PC-9 (cell line): ENCODE data around the gene TMEM98. TPM values are rescaled to one million over a fixed set of nuclear protein-coding genes. Genes with fewer than 3 reads are reported as not detected.

Experiments used
- BruUV-seq: library from RNA; stranded (reverse); fragments of 400-500 nt; replicated peaks from 2 replicates; lab custom pipeline; 2021; lab: Mats Ljungman, UMichigan
- CTCF ChIA-PET: fragments of 300-600 bp; sonication (Branson Sonifier 250); formaldehyde crosslinking; loops from one replicate; lab custom pipeline; 2022; ENCODE audit warnings: antibody characterized with exemption; lab: Charles Lee
- POLR2A ChIA-PET: fragments of 300-600 bp; sonication (Branson Sonifier 250); formaldehyde crosslinking; loops from one replicate; lab custom pipeline; 2022; ENCODE audit warnings: antibody characterized with exemption; ENCODE audit not compliant: unreplicated experiment; lab: Charles Lee
- DNase-seq, 2 experiments: peaks; one replicate each; pipeline versions ENCODE4 v3.0.0 to v3.0.0-alpha.2; 2015 to 2022; ENCODE audit warnings: mixed read lengths in 1 of 2
- H2AFZ ChIP-seq: fragments of 200-600 bp; sonication (generic); 2 replicates; pipeline ENCODE4 v1.8.1; 2017; ENCODE audit warnings: antibody characterized with exemption
- H3F3A ChIP-seq: fragments of 200-600 bp; sonication (generic); 2 replicates; pipeline ENCODE4 v1.8.1; 2017; ENCODE audit warnings: antibody characterized with exemption, mild to moderate bottlenecking, low read depth; ENCODE audit not compliant: insufficient read depth
- H3K27ac ChIP-seq: fragments of 200-600 bp; sonication (generic); 2 replicates; pipeline ENCODE4 v1.6.1; 2016; ENCODE audit warnings: mixed run types
- H3K27me3 ChIP-seq: fragments of 200-600 bp; sonication (generic); 2 replicates; pipeline ENCODE4 v1.6.1; 2016; ENCODE audit warnings: low read depth, mixed run types; ENCODE audit not compliant: insufficient read depth
- H3K36me3 ChIP-seq: fragments of 200-600 bp; sonication (generic); 2 replicates; pipeline ENCODE4 v1.6.1; 2016; ENCODE audit warnings: low read depth, mixed run types
- H3K4me1 ChIP-seq: fragments of 200-600 bp; sonication (generic); replicated peaks from 2 replicates; pipeline ENCODE4 v1.6.1; 2016; ENCODE audit warnings: mixed run types; ENCODE audit not compliant: insufficient read depth
- H3K4me2 ChIP-seq: fragments of 200-600 bp; sonication (generic); 2 replicates; pipeline ENCODE4 v1.6.1; 2017; ENCODE audit warnings: mixed run types
- H3K4me3 ChIP-seq: fragments of 200-600 bp; sonication (generic); 2 replicates; pipeline ENCODE4 v1.6.1; 2016; ENCODE audit warnings: mixed run types
- H3K79me2 ChIP-seq: fragments of 200-600 bp; sonication (generic); 2 replicates; pipeline ENCODE4 v1.6.1; 2017; ENCODE audit warnings: low read depth, mixed run types
- H3K9me2 ChIP-seq: fragments of 200-600 bp; sonication (generic); 2 replicates; pipeline ENCODE4 v1.8.1; 2017; ENCODE audit warnings: mild to moderate bottlenecking; ENCODE audit not compliant: insufficient read depth
- H3K9me3 ChIP-seq: fragments of 200-600 bp; sonication (generic); 2 replicates; pipeline ENCODE4 v1.8.1; 2016; ENCODE audit warnings: low read depth; ENCODE audit not compliant: insufficient read depth
- H4K20me1 ChIP-seq: fragments of 200-600 bp; sonication (generic); 2 replicates; pipeline ENCODE4 v1.8.1; 2017; ENCODE audit not compliant: insufficient read depth
- EZH2 ChIP-seq: fragments of 200-600 bp; sonication (generic); IDR thresholded peaks from 2 replicates; pipeline ENCODE4 v1.8.0; 2017; ENCODE audit warnings: antibody characterized with exemption, low read depth
- intact Hi-C: fragments of 100-400 bp; cut with micrococcal nuclease; formaldehyde crosslinking; loops from one replicate; pipeline ENCODE4 v1.10.0; 2022; ENCODE audit not compliant: unreplicated experiment
- total RNA-seq: library from RNA; stranded (reverse); gene quantifications from 2 replicates; pipeline ENCODE4 v1.2.3, GENCODE V29; 2021
- TF ChIP-seq, protein P1 (sequence below): fragments of 200-600 bp; sonication (generic); conservative IDR thresholded peaks from 2 replicates; pipeline ENCODE4 v1.6.1; 2017; ENCODE audit warnings: mixed run types, antibody characterized with exemption, mild to moderate bottlenecking, moderate library complexity

TMEM98 gene
- total RNA-seq, 1 experiment from 2014 or later, result not detected

GRCh38 chr17:32935726-32936125 lies 7.8 kb downstream of the TMEM98 start:
- no peak overlapping the region for H3K4me2 ChIP-seq
- no peaks in the 10 kb centered on the region for H3K36me3 ChIP-seq
- no peaks in the 10 kb centered on the region for H3K79me2 ChIP-seq
- BruUV-seq, result no TSS peak
- no peak for DNase-seq
- ChIA-PET CTCF (no interaction called here), POLR2A (interaction anchor here (0.5 kb wide), 1 partner anchor 20 kb away, joined by 4 read pairs; no protein-coding TSS in a partner anchor)
- no peaks in the 10 kb centered on the region for H4K20me1 ChIP-seq
- H3K27me3 ChIP-seq, result peaks cover 65% of the 10 kb centered on the region
- no peak overlapping the region for H2AFZ ChIP-seq
- H3K4me1 ChIP-seq, result no peaks in the 10 kb centered on the region
- no peak overlapping the region for H3K27ac ChIP-seq
- TF ChIP-seq, protein P1, sequence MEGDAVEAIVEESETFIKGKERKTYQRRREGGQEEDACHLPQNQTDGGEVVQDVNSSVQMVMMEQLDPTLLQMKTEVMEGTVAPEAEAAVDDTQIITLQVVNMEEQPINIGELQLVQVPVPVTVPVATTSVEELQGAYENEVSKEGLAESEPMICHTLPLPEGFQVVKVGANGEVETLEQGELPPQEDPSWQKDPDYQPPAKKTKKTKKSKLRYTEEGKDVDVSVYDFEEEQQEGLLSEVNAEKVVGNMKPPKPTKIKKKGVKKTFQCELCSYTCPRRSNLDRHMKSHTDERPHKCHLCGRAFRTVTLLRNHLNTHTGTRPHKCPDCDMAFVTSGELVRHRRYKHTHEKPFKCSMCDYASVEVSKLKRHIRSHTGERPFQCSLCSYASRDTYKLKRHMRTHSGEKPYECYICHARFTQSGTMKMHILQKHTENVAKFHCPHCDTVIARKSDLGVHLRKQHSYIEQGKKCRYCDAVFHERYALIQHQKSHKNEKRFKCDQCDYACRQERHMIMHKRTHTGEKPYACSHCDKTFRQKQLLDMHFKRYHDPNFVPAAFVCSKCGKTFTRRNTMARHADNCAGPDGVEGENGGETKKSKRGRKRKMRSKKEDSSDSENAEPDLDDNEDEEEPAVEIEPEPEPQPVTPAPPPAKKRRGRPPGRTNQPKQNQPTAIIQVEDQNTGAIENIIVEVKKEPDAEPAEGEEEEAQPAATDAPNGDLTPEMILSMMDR, result no peak
- no peak for TF ChIP-seq EZH2
- H3K9me2 ChIP-seq, result no peaks in the 10 kb centered on the region
- H3K9me3 ChIP-seq, result no peaks in the 10 kb centered on the region
- H3K4me3 ChIP-seq, result no peak overlapping the region
- intact Hi-C loops, result loop anchor here (5.0 kb wide), 1 partner anchor 153 kb away; no protein-coding TSS in a partner anchor
- H3F3A ChIP-seq, result no peaks in the 10 kb centered on the region

- no peaks in the 10 kb centered on the region for H3K9me2 ChIP-seq
- ChIA-PET POLR2A (no interaction called here), CTCF (no interaction called here)
- no TSS peak for BruUV-seq
- H3K4me1 ChIP-seq, result no peaks in the 10 kb centered on the region
- H3K27me3 ChIP-seq, result peaks cover 58% of the 10 kb centered on the region
- no peaks in the 10 kb centered on the region for H3K9me3 ChIP-seq
- H3K36me3 ChIP-seq, result no peaks in the 10 kb centered on the region
- DNase-seq, result no peak
- no peaks in the 10 kb centered on the region for H3K79me2 ChIP-seq
- no peak overlapping the region for H3K4me2 ChIP-seq
- intact Hi-C loops, result loop anchor here (5.0 kb wide), 1 partner anchor 154 kb away; no protein-coding TSS in a partner anchor
- H3K4me3 ChIP-seq, result no peak overlapping the region
- no peaks in the 10 kb centered on the region for H4K20me1 ChIP-seq
- no peak for TF ChIP-seq EZH2
- TF ChIP-seq, protein P1, result no peak
- no peaks in the 10 kb centered on the region for H3F3A ChIP-seq
- H3K27ac ChIP-seq, result no peak overlapping the region
- H2AFZ ChIP-seq, result no peak overlapping the region
These were observed 8.4 kb downstream of the TMEM98 start for GRCh38 chr17:32936186-32936893.

- Histone ChIP-seq H2AFZ (no peak overlapping the region), H3K36me3 (no peaks in the 10 kb centered on the region), H3K27ac (no peak overlapping the region), H3K27me3 (peaks cover 53% of the 10 kb centered on the region), H3K9me2 (no peaks in the 10 kb centered on the region), H4K20me1 (no peaks in the 10 kb centered on the region), H3K9me3 (no peaks in the 10 kb centered on the region), H3K79me2 (no peaks in the 10 kb centered on the region), H3K4me2 (0 out of 2 replicates have a peak overlapping the region, but pooled peaks have one; percentile 47), H3F3A (no peaks in the 10 kb centered on the region), H3K4me3 (no peak overlapping the region), H3K4me1 (no peaks in the 10 kb centered on the region)
- intact Hi-C loops, result loop anchor here (5.0 kb wide), 1 partner anchor 155 kb away; no protein-coding TSS in a partner anchor
- BruUV-seq, result no TSS peak
- TF ChIP-seq, protein P1, result peak; percentile 90
- TF ChIP-seq EZH2, result no peak
- ChIA-PET POLR2A (no interaction called here), CTCF (no interaction called here)
- DNase-seq, result peak in 1 of 2 experiments; percentile 51
These were observed 9.0 kb downstream of the TMEM98 start for GRCh38 chr17:32936894-32937500.
